GM12878 (cell line): ENCODE data around the gene JAG1. TPM values are rescaled to one million over a fixed set of nuclear protein-coding genes. Genes with fewer than 3 reads are reported as not detected.

Source experiments
- ATAC-seq: fragments of 200-7000 bp; cut with Tn5 transposase; 3 replicates; pipeline ENCODE4 v1.9.1; 2020; ENCODE audit warnings: mild to moderate bottlenecking, moderate library complexity
- BruUV-seq: library from RNA; stranded (reverse); fragments of 400-500 nt; replicated peaks from 2 replicates; lab custom pipeline; 2021; lab: Mats Ljungman, UMichigan
- CTCF ChIA-PET: fragments of 300-600 bp; sonication (Branson Sonifier 250); formaldehyde crosslinking; extraction: SDS; loops from one replicate; lab custom pipeline; 2021; ENCODE audit warnings: inconsistent platforms; lab: Yijun Ruan, JAX
- POLR2A ChIA-PET: fragments of 350-600 bp; formaldehyde crosslinking; extraction: SDS; loops from one replicate; lab custom pipeline; 2021; ENCODE audit warnings: inconsistent platforms; lab: Charles Lee
- RAD21 ChIA-PET: fragments of 300-600 bp; sonication (Branson Sonifier 250); formaldehyde crosslinking; loops from one replicate; lab custom pipeline; 2023; ENCODE audit warnings: antibody characterized with exemption; ENCODE audit not compliant: unreplicated experiment; lab: Charles Lee
- SMC1A ChIA-PET: fragments of 300-600 bp; sonication (Branson Sonifier 250); formaldehyde crosslinking; loops from one replicate; lab custom pipeline; 2023; ENCODE audit not compliant: unreplicated experiment, uncharacterized antibody; lab: Charles Lee
- DNase-seq: peaks from one replicate; pipeline ENCODE4 v3.0.0-alpha.2; 2011; ENCODE audit warnings: low read depth, low spot score
- FAIRE-seq: peaks from 3 replicates; lab custom pipeline; 2011; peaks lifted over from hg19 to GRCh38; lab: Jason Lieb, UNC
- H2AFZ ChIP-seq: 2 replicates; pipeline ENCODE4 v1.6.0; 2011; ENCODE audit warnings: low read depth, low read length, control low read depth; ENCODE audit not compliant: control insufficient read depth
- H3K27ac ChIP-seq: 2 replicates; pipeline ENCODE4 v1.5.1; 2011; ENCODE audit warnings: control low read depth; ENCODE audit not compliant: control insufficient read depth, insufficient read depth
- H3K27me3 ChIP-seq, 2 experiments: replicated peaks in 1 of 2; 2 replicates each; pipeline versions ENCODE4 v1.6.0 to v1.6.1; 2011; ENCODE audit warnings: low read length in 1 of 2; ENCODE audit not compliant: control insufficient read depth in 2 of 2, insufficient read depth in 2 of 2
- H3K36me3 ChIP-seq, 2 experiments: 2 replicates each; pipeline ENCODE4 v1.5.1; 2011; ENCODE audit warnings: low read length in 1 of 2; ENCODE audit not compliant: control insufficient read depth in 2 of 2, insufficient read depth in 2 of 2
- H3K4me1 ChIP-seq: 2 replicates; pipeline ENCODE4 v1.6.1; 2011; ENCODE audit warnings: mild to moderate bottlenecking, low read length, moderate library complexity, mixed read lengths; ENCODE audit not compliant: control insufficient read depth, insufficient read depth
- H3K4me2 ChIP-seq: 2 replicates; pipeline ENCODE4 v1.6.0; 2011; ENCODE audit warnings: control low read depth; ENCODE audit not compliant: control insufficient read depth, insufficient read depth
- H3K4me3 ChIP-seq: fragments of 200-600 bp; sonication (generic); 2 replicates; pipeline ENCODE4 v1.5.1; 2016
- H3K79me2 ChIP-seq: 2 replicates; pipeline ENCODE4 v1.6.0; 2011; ENCODE audit warnings: low read length; ENCODE audit not compliant: control insufficient read depth, insufficient read depth
- H3K9ac ChIP-seq: 2 replicates; pipeline ENCODE4 v1.8.0; 2011; ENCODE audit warnings: low read length, control low read depth, mixed read lengths; ENCODE audit not compliant: control insufficient read depth, insufficient read depth
- H3K9me3 ChIP-seq: replicated peaks from 3 replicates; pipeline ENCODE4 v1.5.1; 2011; ENCODE audit warnings: mild to moderate bottlenecking, low read length; ENCODE audit not compliant: control insufficient read depth, insufficient read depth
- H4K20me1 ChIP-seq: 2 replicates; pipeline ENCODE4 v1.6.0; 2011; ENCODE audit not compliant: control insufficient read depth, insufficient read depth
- HDAC6 ChIP-seq: fragments of 200-600 bp; sonication (generic); IDR thresholded peaks from one replicate; pipeline ENCODE4 v1.8.0; 2017; ENCODE audit warnings: antibody characterized with exemption; ENCODE audit not compliant: unreplicated experiment
- PAX5 ChIP-seq: IDR thresholded peaks from 2 replicates; pipeline ENCODE4 v1.6.1; 2011; ENCODE audit warnings: low read depth, low read length, borderline replicate concordance
- SUZ12 ChIP-seq: fragments of 200-600 bp; sonication (generic); IDR thresholded peaks from one replicate; pipeline ENCODE4 v1.6.1; 2018; ENCODE audit warnings: antibody characterized with exemption, mild to moderate bottlenecking; ENCODE audit not compliant: unreplicated experiment
- WGBS: methylation state at CpG from one replicate; pipeline ENCODE4 v1.1.6; 2016; ENCODE audit warnings: low lambda C conversion rate; ENCODE audit not compliant: insufficient replicate concordance, insufficient coverage; ENCODE audit errors: missing lambda C conversion rate; 5-methylcytosine and 5-hydroxymethylcytosine counted together
- in situ Hi-C: fragments of 300-500 bp; cut with MboI; formaldehyde crosslinking; loops from 9 replicates; pipeline ENCODE4 v1.14.3; 2018; ENCODE audit warnings: mixed read lengths
- intact Hi-C: fragments of 100-400 bp; cut with micrococcal nuclease; formaldehyde crosslinking; loops from one replicate; pipeline ENCODE4 v1.14.2; 2022; ENCODE audit not compliant: unreplicated experiment
- polyA plus RNA-seq, 11 experiments: library from polyadenylated mRNA; depleted of rRNA in 4 of 11; unstranded in 6 of 11; stranded (reverse) in 5 of 11; fragments of >200 nt; fragmentation: Nextera tagmentation in 4 of 11; fragmentation: Illumina TruSeq in 1 of 11; extraction: Ambion mirVana in 4 of 11; extraction: Trizol in 1 of 11; gene quantifications; 1 replicate in 1 of 11; 2 replicates in 10 of 11; pipeline versions ENCODE4 v1.2.1 to v1.2.3, GENCODE V29; 2011 to 2016; ENCODE audit warnings: inconsistent platforms in 2 of 11, missing spikeins in 2 of 11, low read depth in 1 of 11
- total RNA-seq, 4 experiments: library from RNA; depleted of rRNA in 3 of 4; stranded (reverse); fragments of >200 nt in 3 of 4; fragmentation: Illumina TruSeq in 1 of 4; extraction: Trizol in 1 of 4; gene quantifications; 2 replicates each; pipeline versions ENCODE4 v1.2.1 to v1.2.3, GENCODE V29; 2013 to 2021
- TF ChIP-seq, protein P1 (sequence below): fragments of 450-650 bp; formaldehyde crosslinking; IDR thresholded peaks from 2 replicates; pipeline ENCODE4 v1.4.0; 2020; ENCODE audit warnings: mild to moderate bottlenecking, moderate library complexity

JAG1 gene
- total and polyA plus RNA-seq, 10 of the 15 experiments (the other 5 are each of a cell fraction or from before 2014, with no cell fraction given), result 0.66 to 6.9 (median 1.8) TPM

DNA sequence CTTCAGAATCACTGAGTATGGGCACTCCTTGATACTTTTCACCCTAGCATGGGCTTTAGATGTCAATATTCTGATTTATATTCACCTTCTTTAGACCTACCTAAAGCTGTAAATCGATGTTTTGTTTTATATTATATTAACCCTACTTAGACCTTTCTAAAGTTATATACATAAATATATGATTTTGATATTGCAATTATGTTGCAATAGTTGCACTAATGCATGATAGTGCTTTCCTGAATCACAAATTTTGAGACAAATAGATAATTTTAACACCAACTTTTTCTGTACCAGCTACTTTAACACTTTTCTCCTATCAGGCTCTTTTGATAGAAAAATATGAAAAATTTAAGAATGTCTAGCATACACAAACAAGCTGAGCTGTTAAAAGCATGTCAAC, 34.0 kb upstream of the JAG1 start (continued):
- TF ChIP-seq SUZ12 (no peak), PAX5 (no peak)
- TF ChIP-seq, protein P1, sequence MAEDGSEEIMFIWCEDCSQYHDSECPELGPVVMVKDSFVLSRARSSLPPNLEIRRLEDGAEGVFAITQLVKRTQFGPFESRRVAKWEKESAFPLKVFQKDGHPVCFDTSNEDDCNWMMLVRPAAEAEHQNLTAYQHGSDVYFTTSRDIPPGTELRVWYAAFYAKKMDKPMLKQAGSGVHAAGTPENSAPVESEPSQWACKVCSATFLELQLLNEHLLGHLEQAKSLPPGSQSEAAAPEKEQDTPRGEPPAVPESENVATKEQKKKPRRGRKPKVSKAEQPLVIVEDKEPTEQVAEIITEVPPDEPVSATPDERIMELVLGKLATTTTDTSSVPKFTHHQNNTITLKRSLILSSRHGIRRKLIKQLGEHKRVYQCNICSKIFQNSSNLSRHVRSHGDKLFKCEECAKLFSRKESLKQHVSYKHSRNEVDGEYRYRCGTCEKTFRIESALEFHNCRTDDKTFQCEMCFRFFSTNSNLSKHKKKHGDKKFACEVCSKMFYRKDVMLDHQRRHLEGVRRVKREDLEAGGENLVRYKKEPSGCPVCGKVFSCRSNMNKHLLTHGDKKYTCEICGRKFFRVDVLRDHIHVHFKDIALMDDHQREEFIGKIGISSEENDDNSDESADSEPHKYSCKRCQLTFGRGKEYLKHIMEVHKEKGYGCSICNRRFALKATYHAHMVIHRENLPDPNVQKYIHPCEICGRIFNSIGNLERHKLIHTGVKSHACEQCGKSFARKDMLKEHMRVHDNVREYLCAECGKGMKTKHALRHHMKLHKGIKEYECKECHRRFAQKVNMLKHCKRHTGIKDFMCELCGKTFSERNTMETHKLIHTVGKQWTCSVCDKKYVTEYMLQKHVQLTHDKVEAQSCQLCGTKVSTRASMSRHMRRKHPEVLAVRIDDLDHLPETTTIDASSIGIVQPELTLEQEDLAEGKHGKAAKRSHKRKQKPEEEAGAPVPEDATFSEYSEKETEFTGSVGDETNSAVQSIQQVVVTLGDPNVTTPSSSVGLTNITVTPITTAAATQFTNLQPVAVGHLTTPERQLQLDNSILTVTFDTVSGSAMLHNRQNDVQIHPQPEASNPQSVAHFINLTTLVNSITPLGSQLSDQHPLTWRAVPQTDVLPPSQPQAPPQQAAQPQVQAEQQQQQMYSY (CRISPR knock-in tag), result no peak

DNA sequence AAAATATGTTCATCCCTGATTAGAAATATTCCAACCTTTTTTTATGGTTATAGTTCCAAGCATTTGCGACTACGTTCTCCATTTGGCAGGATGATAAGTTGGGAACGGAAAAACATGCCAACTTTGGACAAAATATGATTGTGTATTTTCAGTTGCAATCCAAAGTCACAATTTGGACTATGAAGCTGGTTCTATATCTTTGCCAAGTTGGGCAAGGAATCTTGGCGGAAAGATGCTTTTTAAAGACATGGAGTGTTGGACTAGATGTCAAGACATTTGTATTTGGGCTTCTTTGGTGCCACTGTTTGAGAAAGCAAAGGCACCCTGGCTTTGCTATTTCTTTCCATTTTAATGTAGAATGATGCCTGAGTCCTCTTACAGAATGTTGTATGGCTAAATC, 33.3 kb upstream of the JAG1 start:
- Histone ChIP-seq H3K36me3 (no peaks in the 10 kb centered on the region; a peak in 1 of 4 replicates), H3K27ac (no peak overlapping the region), H3K4me2 (no peak overlapping the region), H4K20me1 (no peaks in the 10 kb centered on the region), H3K9ac (no peak overlapping the region), H3K4me1 (no peaks in the 10 kb centered on the region), H3K27me3 (no peaks in the 10 kb centered on the region; a peak in 1 of 4 replicates), H3K79me2 (no peaks in the 10 kb centered on the region), H2AFZ (no peak overlapping the region), H3K4me3 (no peak overlapping the region), H3K9me3 (no peaks in the 10 kb centered on the region; the same call in 1 of the 3 replicates)
- TF ChIP-seq HDAC6, result no peak
- in situ Hi-C loops, result no loop called here
- intact Hi-C loops, result no loop called here
- FAIRE-seq, result no peak
- no peak for DNase-seq
- SMC1A ChIA-PET, result no interaction called here
- ATAC-seq, result no peak
- POLR2A ChIA-PET, result no interaction called here
- CTCF ChIA-PET, result interaction anchor here (1.6 kb wide), 1 partner anchor 11 kb away, joined by 7 read pairs; no protein-coding TSS in a partner anchor
- RAD21 ChIA-PET, result no interaction called here
- no TSS peak for BruUV-seq
- WGBS, result 59% methylated on average over 4 of the region's 4 CpGs
